ENCODE data around the gene PRICKLE3. TPM values are rescaled to one million over a fixed set of nuclear protein-coding genes. Genes with fewer than 3 reads are reported as not detected.
"Not testable (repeated sequence)": the region's sequence is repeated elsewhere in the genome, so short reads cannot be mapped to it uniquely, and the experiment has no call there.

The PRICKLE3 gene
- total and polyA plus RNA-seq, 2 donors (not counting 1 experiment from before 2014, with no cell fraction given): 2.7 to 7.4 TPM

- no peak overlapping the region for H3K27ac ChIP-seq (ENCODE audit: insufficient read depth, low read length)
- no peaks in the 10 kb centered on the region for H3K9me3 ChIP-seq (ENCODE audit: control insufficient read depth, insufficient read depth, low read depth, low read length)
- H3K79me2 ChIP-seq (ENCODE audit: control insufficient read depth, insufficient read depth, low read length): no peaks in the 10 kb centered on the region
- H3K27me3 ChIP-seq (ENCODE audit: control insufficient read depth, insufficient read depth, low read length): no peaks in the 10 kb centered on the region
- no peak overlapping the region for H3K9ac ChIP-seq (ENCODE audit: insufficient read depth, low read length)
- H3K4me2 ChIP-seq (ENCODE audit: extremely low read depth, insufficient read depth, low read length): no peak overlapping the region
- H2AFZ ChIP-seq (ENCODE audit: low read length): no peak overlapping the region
- no peak overlapping the region for H3K4me3 ChIP-seq (replicated peaks in 1 of 4; ENCODE audit: control extremely low read depth in 1 of 4, insufficient read depth in 1 of 4, low read depth in 3 of 4, low read length in 4 of 4)
- H3K4me1 ChIP-seq (ENCODE audit: control insufficient read depth, extremely low read depth, insufficient read depth, low read length): no peaks in the 10 kb centered on the region
- H3K36me3 ChIP-seq (ENCODE audit: control insufficient read depth, insufficient read depth, low read length): no peaks in the 10 kb centered on the region
- DNase-seq (ENCODE audit: low read depth in 2 of 2): no peak
- TF ChIP-seq EZH2 (IDR thresholded peaks at IDR 0.05; ENCODE audit: low read length, missing control alignments): no peak
- TF ChIP-seq, protein P1, sequence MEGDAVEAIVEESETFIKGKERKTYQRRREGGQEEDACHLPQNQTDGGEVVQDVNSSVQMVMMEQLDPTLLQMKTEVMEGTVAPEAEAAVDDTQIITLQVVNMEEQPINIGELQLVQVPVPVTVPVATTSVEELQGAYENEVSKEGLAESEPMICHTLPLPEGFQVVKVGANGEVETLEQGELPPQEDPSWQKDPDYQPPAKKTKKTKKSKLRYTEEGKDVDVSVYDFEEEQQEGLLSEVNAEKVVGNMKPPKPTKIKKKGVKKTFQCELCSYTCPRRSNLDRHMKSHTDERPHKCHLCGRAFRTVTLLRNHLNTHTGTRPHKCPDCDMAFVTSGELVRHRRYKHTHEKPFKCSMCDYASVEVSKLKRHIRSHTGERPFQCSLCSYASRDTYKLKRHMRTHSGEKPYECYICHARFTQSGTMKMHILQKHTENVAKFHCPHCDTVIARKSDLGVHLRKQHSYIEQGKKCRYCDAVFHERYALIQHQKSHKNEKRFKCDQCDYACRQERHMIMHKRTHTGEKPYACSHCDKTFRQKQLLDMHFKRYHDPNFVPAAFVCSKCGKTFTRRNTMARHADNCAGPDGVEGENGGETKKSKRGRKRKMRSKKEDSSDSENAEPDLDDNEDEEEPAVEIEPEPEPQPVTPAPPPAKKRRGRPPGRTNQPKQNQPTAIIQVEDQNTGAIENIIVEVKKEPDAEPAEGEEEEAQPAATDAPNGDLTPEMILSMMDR (conservative IDR thresholded peaks at IDR 0.05 in 1 of 2, IDR thresholded peaks at IDR 0.05 in 1 of 2; ENCODE audit: low read depth in 1 of 2, low read length in 2 of 2): no peak
- H4K20me1 ChIP-seq (ENCODE audit: control insufficient read depth, extremely low read depth, insufficient read depth, low read length): no peaks in the 10 kb centered on the region
These were observed 52.4 kb downstream of the PRICKLE3 start for GRCh38 chrX:49133759-49134158.

- DNase-seq (ENCODE audit: low read depth in 2 of 2); H3K4me1 ChIP-seq (ENCODE audit: control insufficient read depth, extremely low read depth, insufficient read depth, low read length); H3K9ac ChIP-seq (ENCODE audit: insufficient read depth, low read length); H3K36me3 ChIP-seq (ENCODE audit: control insufficient read depth, insufficient read depth, low read length); H3K4me2 ChIP-seq (ENCODE audit: extremely low read depth, insufficient read depth, low read length); H3K4me3 ChIP-seq (replicated peaks in 1 of 4; ENCODE audit: control extremely low read depth in 1 of 4, insufficient read depth in 1 of 4, low read depth in 3 of 4, low read length in 4 of 4); H3K27ac ChIP-seq (ENCODE audit: insufficient read depth, low read length); H4K20me1 ChIP-seq (ENCODE audit: control insufficient read depth, extremely low read depth, insufficient read depth, low read length); H3K79me2 ChIP-seq (ENCODE audit: control insufficient read depth, insufficient read depth, low read length); H2AFZ ChIP-seq (ENCODE audit: low read length); H3K9me3 ChIP-seq (ENCODE audit: control insufficient read depth, insufficient read depth, low read depth, low read length); H3K27me3 ChIP-seq (ENCODE audit: control insufficient read depth, insufficient read depth, low read length): not testable (repeated sequence)
These were observed 53.9 kb downstream of the PRICKLE3 start for GRCh38 chrX:49132275-49132674.

GRCh38 chrX:49129427-49129826, 56.7 kb downstream of the PRICKLE3 start:
- H3K4me3 ChIP-seq (replicated peaks in 1 of 4; ENCODE audit: control extremely low read depth in 1 of 4, insufficient read depth in 1 of 4, low read depth in 3 of 4, low read length in 4 of 4): no peak overlapping the region
- no peak overlapping the region for H3K9ac ChIP-seq (ENCODE audit: insufficient read depth, low read length)
- no peaks in the 10 kb centered on the region for H3K4me1 ChIP-seq (ENCODE audit: control insufficient read depth, extremely low read depth, insufficient read depth, low read length)
- no peaks in the 10 kb centered on the region for H3K36me3 ChIP-seq (ENCODE audit: control insufficient read depth, insufficient read depth, low read length)
- DNase-seq (ENCODE audit: low read depth in 2 of 2): no peak
- H3K27me3 ChIP-seq (ENCODE audit: control insufficient read depth, insufficient read depth, low read length): no peaks in the 10 kb centered on the region
- no peaks in the 10 kb centered on the region for H3K9me3 ChIP-seq (ENCODE audit: control insufficient read depth, insufficient read depth, low read depth, low read length)
- no peak overlapping the region for H3K27ac ChIP-seq (ENCODE audit: insufficient read depth, low read length)
- no peak overlapping the region for H2AFZ ChIP-seq (ENCODE audit: low read length)
- TF ChIP-seq EZH2 (IDR thresholded peaks at IDR 0.05; ENCODE audit: low read length, missing control alignments): no peak
- TF ChIP-seq, protein P1 (conservative IDR thresholded peaks at IDR 0.05 in 1 of 2, IDR thresholded peaks at IDR 0.05 in 1 of 2; ENCODE audit: low read depth in 1 of 2, low read length in 2 of 2): no peak
- H4K20me1 ChIP-seq (ENCODE audit: control insufficient read depth, extremely low read depth, insufficient read depth, low read length): no peaks in the 10 kb centered on the region
- H3K79me2 ChIP-seq (ENCODE audit: control insufficient read depth, insufficient read depth, low read length): no peaks in the 10 kb centered on the region
- no peak overlapping the region for H3K4me2 ChIP-seq (ENCODE audit: extremely low read depth, insufficient read depth, low read length)

DNA sequence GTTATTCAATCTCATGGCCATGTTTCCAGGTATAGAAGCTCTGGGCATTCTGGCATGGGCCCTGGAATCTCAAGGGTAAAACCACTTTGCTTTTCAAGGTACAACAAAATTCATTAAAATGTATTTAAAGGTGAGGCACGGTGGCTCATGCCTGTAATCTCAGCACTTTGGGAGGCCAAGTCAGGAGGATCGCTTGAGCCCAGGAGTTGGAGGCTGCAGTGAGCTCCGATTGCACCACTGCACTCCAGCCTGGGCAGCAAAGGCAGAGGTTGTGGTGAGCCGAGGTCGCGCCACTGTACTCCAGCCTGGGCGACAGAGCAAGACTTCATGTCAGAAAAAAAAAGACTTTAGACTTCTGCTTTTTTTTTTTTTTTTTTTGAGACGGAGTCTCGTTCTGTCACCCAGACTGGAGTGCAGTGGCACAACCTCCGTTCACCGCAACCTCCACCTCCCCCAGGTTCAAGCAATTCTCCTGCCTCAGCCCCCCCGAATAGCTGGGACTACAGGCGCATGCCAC, 58.4 kb downstream of the PRICKLE3 start:
- not testable (repeated sequence) for H2AFZ ChIP-seq (ENCODE audit: low read length); H3K27me3 ChIP-seq (ENCODE audit: control insufficient read depth, insufficient read depth, low read length); H3K4me1 ChIP-seq (ENCODE audit: control insufficient read depth, extremely low read depth, insufficient read depth, low read length)

More for the DNA sequence above, 58.4 kb downstream of the PRICKLE3 start:
- H3K27ac ChIP-seq (ENCODE audit: insufficient read depth, low read length); H3K9ac ChIP-seq (ENCODE audit: insufficient read depth, low read length); H3K9me3 ChIP-seq (ENCODE audit: control insufficient read depth, insufficient read depth, low read depth, low read length); H3K79me2 ChIP-seq (ENCODE audit: control insufficient read depth, insufficient read depth, low read length); H3K36me3 ChIP-seq (ENCODE audit: control insufficient read depth, insufficient read depth, low read length); DNase-seq (ENCODE audit: low read depth in 2 of 2); H4K20me1 ChIP-seq (ENCODE audit: control insufficient read depth, extremely low read depth, insufficient read depth, low read length); H3K4me3 ChIP-seq (replicated peaks in 1 of 4; ENCODE audit: control extremely low read depth in 1 of 4, insufficient read depth in 1 of 4, low read depth in 3 of 4, low read length in 4 of 4); H3K4me2 ChIP-seq (ENCODE audit: extremely low read depth, insufficient read depth, low read length): not testable (repeated sequence)

Other genes starting within 250 kb of the PRICKLE3 start
- gene OTUD5, start 228.8 kb downstream of the PRICKLE3 start, total RNA-seq: 23.6 and 33.0 TPM in 2 replicates
- 41.4 and 46.6 TPM in 2 replicates for gene OTUD5, start 228.8 kb downstream of the PRICKLE3 start, polyA plus RNA-seq
- gene KCND1, start 214.5 kb downstream of the PRICKLE3 start, total RNA-seq: 0.77 and 1.3 TPM in 2 replicates
- gene KCND1, start 214.5 kb downstream of the PRICKLE3 start, polyA plus RNA-seq: 0.25 and 0.41 TPM in 2 replicates
- 20.5 and 26.4 TPM in 2 replicates for gene GRIPAP1, start 184.1 kb downstream of the PRICKLE3 start, total RNA-seq
- gene GRIPAP1, start 184.1 kb downstream of the PRICKLE3 start, polyA plus RNA-seq: 18.5 and 18.6 TPM in 2 replicates
- 24.7 and 36.8 TPM in 2 replicates for gene TFE3, start 143.0 kb downstream of the PRICKLE3 start, total RNA-seq
- 18.9 and 22.2 TPM in 2 replicates for gene TFE3, start 143.0 kb downstream of the PRICKLE3 start, polyA plus RNA-seq
- gene CCDC120, start 127.4 kb downstream of the PRICKLE3 start, total RNA-seq: 0.51 and 0.66 TPM in 2 replicates
- gene CCDC120, start 127.4 kb downstream of the PRICKLE3 start, polyA plus RNA-seq: 0.52 and 0.55 TPM in 2 replicates
- gene PRAF2, start 112.4 kb downstream of the PRICKLE3 start, total RNA-seq: 6.4 and 11.9 TPM in 2 replicates
- 33.1 and 33.5 TPM in 2 replicates for gene PRAF2, start 112.4 kb downstream of the PRICKLE3 start, polyA plus RNA-seq
- gene WDR45, start 106.5 kb downstream of the PRICKLE3 start, total RNA-seq: 59.8 TPM in 2 replicates
- gene WDR45, start 106.5 kb downstream of the PRICKLE3 start, polyA plus RNA-seq: 69.4 and 76.4 TPM in 2 replicates
- 15.7 and 19.8 TPM in 2 replicates for gene GPKOW, start 62.6 kb downstream of the PRICKLE3 start, total RNA-seq
- 20.2 and 21.0 TPM in 2 replicates for gene GPKOW, start 62.6 kb downstream of the PRICKLE3 start, polyA plus RNA-seq
- gene MAGIX, start 23.6 kb downstream of the PRICKLE3 start, total RNA-seq: 1.0 and 1.7 TPM in 2 replicates
- 0.34 and 0.40 TPM in 2 replicates for gene MAGIX, start 23.6 kb downstream of the PRICKLE3 start, polyA plus RNA-seq
- gene PLP2, start 14.5 kb downstream of the PRICKLE3 start, total RNA-seq: 10.5 and 23.3 TPM in 2 replicates
- gene PLP2, start 14.5 kb downstream of the PRICKLE3 start, polyA plus RNA-seq: 212 and 317 TPM in 2 replicates
- 0.17 and 0.26 TPM in 2 replicates for gene SYP, start 13.8 kb upstream of the PRICKLE3 start, total RNA-seq
- gene SYP, start 13.8 kb upstream of the PRICKLE3 start, polyA plus RNA-seq: 0.08 and 0.15 TPM in 2 replicates
- gene CACNA1F, start 47.0 kb upstream of the PRICKLE3 start, total RNA-seq: 0.17 and 0.26 TPM in 2 replicates
- not detected in 2 replicates for gene CACNA1F, start 47.0 kb upstream of the PRICKLE3 start, polyA plus RNA-seq
- gene CCDC22, start 49.1 kb upstream of the PRICKLE3 start, total RNA-seq: 7.2 and 8.9 TPM in 2 replicates
- gene CCDC22, start 49.1 kb upstream of the PRICKLE3 start, polyA plus RNA-seq: 4.6 and 7.4 TPM in 2 replicates
- under 0.01 TPM in 1 of 2 replicates, not detected in the other for gene FOXP3, start 78.3 kb upstream of the PRICKLE3 start, total RNA-seq
- gene FOXP3, start 78.3 kb upstream of the PRICKLE3 start, polyA plus RNA-seq: 0.03 TPM in 1 of 2 replicates, not detected in the other
- gene PPP1R3F, start 83.4 kb upstream of the PRICKLE3 start, total RNA-seq: 6.8 and 10.8 TPM in 2 replicates
- 0.93 and 0.95 TPM in 2 replicates for gene PPP1R3F, start 83.4 kb upstream of the PRICKLE3 start, polyA plus RNA-seq
- not detected in 2 replicates for gene GAGE10, start 117.3 kb upstream of the PRICKLE3 start, total RNA-seq
- gene GAGE10, start 117.3 kb upstream of the PRICKLE3 start, polyA plus RNA-seq: not detected in 2 replicates
- not detected in 2 replicates for gene GAGE12J, start 135.7 kb upstream of the PRICKLE3 start, total RNA-seq
- gene GAGE12J, start 135.7 kb upstream of the PRICKLE3 start, polyA plus RNA-seq: not detected in 2 replicates
- gene GAGE13, start 145.2 kb upstream of the PRICKLE3 start, total RNA-seq: not detected in 2 replicates
- not detected in 2 replicates for gene GAGE13, start 145.2 kb upstream of the PRICKLE3 start, polyA plus RNA-seq

Data from fibroblast of lung (primary cell).